ENCODE results near the gene AFF1. TPM values are rescaled to one million over a fixed set of nuclear protein-coding genes. Genes with fewer than 3 reads are reported as not detected.

Gene AFF1
- total RNA-seq, 1 experiment from 2014 or later = 93.4 TPM

GRCh38 chr4:87118826-87119225, 184.0 kb downstream of the AFF1 start (continued):
- no peak for TF ChIP-seq ATF6 (CRISPR knock-in tag; IDR thresholded peaks at IDR 0.05)
- TF ChIP-seq, protein P1, sequence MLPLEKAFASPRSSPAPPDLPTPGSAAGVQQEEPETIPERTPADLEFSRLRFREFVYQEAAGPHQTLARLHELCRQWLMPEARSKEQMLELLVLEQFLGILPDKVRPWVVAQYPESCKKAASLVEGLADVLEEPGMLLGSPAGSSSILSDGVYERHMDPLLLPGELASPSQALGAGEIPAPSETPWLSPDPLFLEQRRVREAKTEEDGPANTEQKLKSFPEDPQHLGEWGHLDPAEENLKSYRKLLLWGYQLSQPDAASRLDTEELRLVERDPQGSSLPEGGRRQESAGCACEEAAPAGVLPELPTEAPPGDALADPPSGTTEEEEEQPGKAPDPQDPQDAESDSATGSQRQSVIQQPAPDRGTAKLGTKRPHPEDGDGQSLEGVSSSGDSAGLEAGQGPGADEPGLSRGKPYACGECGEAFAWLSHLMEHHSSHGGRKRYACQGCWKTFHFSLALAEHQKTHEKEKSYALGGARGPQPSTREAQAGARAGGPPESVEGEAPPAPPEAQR (CRISPR knock-in tag; IDR thresholded peaks at IDR 0.05) = no peak
- TF ChIP-seq ZNF317 (CRISPR knock-in tag; IDR thresholded peaks at IDR 0.05; ENCODE audit: borderline replicate concordance, low read depth) = no peak
- no peak for TF ChIP-seq ZNF232 (CRISPR knock-in tag; IDR thresholded peaks at IDR 0.05)
- no peak for TF ChIP-seq ETV6 (CRISPR knock-in tag; IDR thresholded peaks at IDR 0.05)
- TF ChIP-seq ZNF121 (CRISPR knock-in tag; IDR thresholded peaks at IDR 0.05) = no peak
- TF ChIP-seq RORB (CRISPR knock-in tag; IDR thresholded peaks at IDR 0.05) = no peak

GRCh38 chr4:87120010-87120409, 185.2 kb downstream of the AFF1 start:
- peaks cover 31% of the 10 kb centered on the region for H3K4me1 Mint-ChIP-seq
- no peak overlapping the region for H3K4me3 Mint-ChIP-seq
- H3K36me3 Mint-ChIP-seq = peaks cover 44% of the 10 kb centered on the region
- TF ChIP-seq ATF2 (CRISPR knock-in tag; IDR thresholded peaks at IDR 0.05; ENCODE audit: borderline replicate concordance, low read depth) = no peak
- TF ChIP-seq ZNF671 (CRISPR knock-in tag; IDR thresholded peaks at IDR 0.05) = no peak
- no peak for TF ChIP-seq CBFB (CRISPR knock-in tag; IDR thresholded peaks at IDR 0.05; ENCODE audit: low read depth)
- TF ChIP-seq, protein P2, sequence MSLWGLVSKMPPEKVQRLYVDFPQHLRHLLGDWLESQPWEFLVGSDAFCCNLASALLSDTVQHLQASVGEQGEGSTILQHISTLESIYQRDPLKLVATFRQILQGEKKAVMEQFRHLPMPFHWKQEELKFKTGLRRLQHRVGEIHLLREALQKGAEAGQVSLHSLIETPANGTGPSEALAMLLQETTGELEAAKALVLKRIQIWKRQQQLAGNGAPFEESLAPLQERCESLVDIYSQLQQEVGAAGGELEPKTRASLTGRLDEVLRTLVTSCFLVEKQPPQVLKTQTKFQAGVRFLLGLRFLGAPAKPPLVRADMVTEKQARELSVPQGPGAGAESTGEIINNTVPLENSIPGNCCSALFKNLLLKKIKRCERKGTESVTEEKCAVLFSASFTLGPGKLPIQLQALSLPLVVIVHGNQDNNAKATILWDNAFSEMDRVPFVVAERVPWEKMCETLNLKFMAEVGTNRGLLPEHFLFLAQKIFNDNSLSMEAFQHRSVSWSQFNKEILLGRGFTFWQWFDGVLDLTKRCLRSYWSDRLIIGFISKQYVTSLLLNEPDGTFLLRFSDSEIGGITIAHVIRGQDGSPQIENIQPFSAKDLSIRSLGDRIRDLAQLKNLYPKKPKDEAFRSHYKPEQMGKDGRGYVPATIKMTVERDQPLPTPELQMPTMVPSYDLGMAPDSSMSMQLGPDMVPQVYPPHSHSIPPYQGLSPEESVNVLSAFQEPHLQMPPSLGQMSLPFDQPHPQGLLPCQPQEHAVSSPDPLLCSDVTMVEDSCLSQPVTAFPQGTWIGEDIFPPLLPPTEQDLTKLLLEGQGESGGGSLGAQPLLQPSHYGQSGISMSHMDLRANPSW (CRISPR knock-in tag; conservative IDR thresholded peaks at IDR 0.05; ENCODE audit: low read depth) = no peak
- no peak for TF ChIP-seq ATF6 (CRISPR knock-in tag; IDR thresholded peaks at IDR 0.05)
- TF ChIP-seq, protein P3, sequence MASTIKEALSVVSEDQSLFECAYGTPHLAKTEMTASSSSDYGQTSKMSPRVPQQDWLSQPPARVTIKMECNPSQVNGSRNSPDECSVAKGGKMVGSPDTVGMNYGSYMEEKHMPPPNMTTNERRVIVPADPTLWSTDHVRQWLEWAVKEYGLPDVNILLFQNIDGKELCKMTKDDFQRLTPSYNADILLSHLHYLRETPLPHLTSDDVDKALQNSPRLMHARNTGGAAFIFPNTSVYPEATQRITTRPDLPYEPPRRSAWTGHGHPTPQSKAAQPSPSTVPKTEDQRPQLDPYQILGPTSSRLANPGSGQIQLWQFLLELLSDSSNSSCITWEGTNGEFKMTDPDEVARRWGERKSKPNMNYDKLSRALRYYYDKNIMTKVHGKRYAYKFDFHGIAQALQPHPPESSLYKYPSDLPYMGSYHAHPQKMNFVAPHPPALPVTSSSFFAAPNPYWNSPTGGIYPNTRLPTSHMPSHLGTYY (CRISPR knock-in tag; IDR thresholded peaks at IDR 0.05) = no peak
- TF ChIP-seq ZNF425 (CRISPR knock-in tag; conservative IDR thresholded peaks at IDR 0.05) = no peak
- TF ChIP-seq ATF3 (CRISPR knock-in tag; conservative IDR thresholded peaks at IDR 0.05) = no peak
- TF ChIP-seq TP53 (CRISPR knock-in tag; IDR thresholded peaks at IDR 0.05) = no peak
- ChIA-PET CTCF (interaction anchor here (1.0 to 1.2 kb wide), 2 partner anchors 100 to 197 kb away, joined by 3 read pairs; partner anchors contain the start of gene KLHL8), POLR2A (no interaction called here)
- H3K27me3 Mint-ChIP-seq (ENCODE audit: low read depth) = no peaks in the 10 kb centered on the region
- no peaks in the 10 kb centered on the region for H3K9me3 Mint-ChIP-seq
- ATAC-seq = no peak
- H3K27ac Mint-ChIP-seq = peak overlapping the region; percentile 11; the same call in 1 of the 2 replicates
- DNase-seq (ENCODE audit: low spot score) = no peak

Measured in WTC11 (cell line).